ENCODE data around the gene RNF112. TPM values are rescaled to one million over a fixed set of nuclear protein-coding genes. Genes with fewer than 3 reads are reported as not detected.

Gene RNF112
- total and polyA plus RNA-seq, 8 donors, result 0.34 to 3.0 (median 0.51) TPM

DNA sequence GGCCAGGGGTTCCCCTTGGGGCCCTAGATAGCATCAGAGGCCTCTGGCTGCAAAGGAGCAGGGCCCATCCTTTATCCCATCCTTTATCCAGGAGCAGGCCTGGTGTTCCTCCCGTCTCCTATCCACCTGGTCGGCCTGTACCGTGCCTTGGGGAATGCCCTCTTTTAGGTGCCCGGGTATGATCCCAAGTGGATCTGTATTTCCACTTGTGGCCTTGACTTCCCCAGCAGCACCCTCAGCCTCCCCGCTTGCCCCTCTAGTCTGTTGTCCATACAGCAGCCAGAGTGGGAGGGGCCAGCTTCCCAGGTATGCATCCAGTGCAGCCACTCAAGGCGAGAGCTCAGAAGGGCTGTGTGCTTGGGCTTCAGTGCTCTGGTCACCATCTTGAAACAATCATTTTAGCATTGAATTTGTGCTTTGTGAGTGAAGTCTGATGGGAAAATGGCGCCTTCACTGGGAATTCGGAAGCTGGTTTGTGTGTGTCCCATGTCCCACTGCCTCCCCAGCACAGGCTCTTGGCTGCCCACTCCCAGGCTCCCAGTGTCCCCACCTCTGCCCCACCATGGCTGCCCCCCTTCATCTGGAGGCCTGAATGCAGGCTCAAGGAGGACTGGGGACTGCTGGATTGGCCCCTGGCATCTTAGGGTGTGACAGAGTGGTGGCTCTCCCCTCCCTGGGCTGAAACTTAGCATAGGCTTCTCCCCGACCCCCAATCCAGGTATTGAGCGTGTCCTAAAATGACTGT is 3.3 kb upstream of the RNF112 start:
- no peak for FAIRE-seq

DNA sequence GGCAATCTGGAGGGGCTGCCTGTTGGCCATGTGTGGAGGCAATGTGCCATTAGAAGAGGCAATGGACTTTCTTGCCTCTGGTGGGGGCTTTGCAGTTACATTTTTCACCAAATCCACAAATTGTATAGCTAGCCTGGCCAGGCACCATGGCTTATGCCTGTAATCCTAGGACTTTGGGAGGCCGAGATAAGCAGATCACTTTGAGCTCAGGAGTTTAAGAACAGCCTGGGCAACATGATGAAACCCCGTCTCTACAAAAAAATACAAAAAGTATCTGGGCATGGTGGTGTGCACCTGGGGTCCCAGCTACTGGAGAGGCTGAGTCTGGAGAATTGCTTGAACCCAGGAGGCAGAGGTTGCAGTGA is 2.7 kb upstream of the RNF112 start:
- Histone ChIP-seq H3K4me3 (no peak overlapping the region), H3K27me3 (no peaks in the 10 kb centered on the region), H3K9me3 (no peaks in the 10 kb centered on the region), H3K4me1 (no peaks in the 10 kb centered on the region), H3K27ac (no peak overlapping the region), H3K36me3 (no peaks in the 10 kb centered on the region)
- ATAC-seq (no peak), DNase-seq (no peak), FAIRE-seq (no peak)
- TF ChIP-seq CTCF (IDR thresholded peaks at IDR 0.05), result no peak
- intact Hi-C loops (cut with DNase I), result no loop called here
- WGBS, 2 donors, result 89 to 94% methylated on average over 2 of the region's 2 CpGs

More for the DNA sequence above, 3.3 kb upstream of the RNF112 start:
- no peak for DNase-seq
- ATAC-seq, result no peak
- Histone ChIP-seq H3K27ac (no peak overlapping the region), H3K4me1 (no peaks in the 10 kb centered on the region), H3K27me3 (no peaks in the 10 kb centered on the region), H3K4me3 (no peak overlapping the region), H3K36me3 (no peaks in the 10 kb centered on the region), H3K9me3 (no peaks in the 10 kb centered on the region)
- TF ChIP-seq CTCF (IDR thresholded peaks at IDR 0.05), result no peak
- intact Hi-C loops (cut with DNase I), result no loop called here
- WGBS, 2 donors, result 93 to 98% methylated on average over 10 of the region's 10 CpGs

DNA sequence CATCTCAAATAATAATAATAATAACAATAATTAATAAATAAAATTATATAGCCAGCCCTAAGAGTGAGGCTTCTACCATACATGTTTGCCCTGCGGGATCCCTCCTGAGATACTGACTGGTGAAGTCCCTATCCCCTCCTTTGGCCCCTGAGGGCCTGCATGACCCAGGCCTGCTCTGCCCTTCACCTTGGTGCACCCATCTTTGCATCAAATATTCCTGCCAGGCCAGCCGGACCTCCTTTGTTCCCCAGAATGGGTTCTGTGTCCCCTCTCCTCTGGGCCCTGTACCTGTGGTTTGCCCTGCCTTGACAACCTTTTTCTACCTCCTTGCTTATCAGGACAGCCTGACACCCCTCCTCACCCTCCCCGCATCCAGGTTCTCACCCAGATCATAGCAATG is 2.0 kb upstream of the RNF112 start:
- H3K27ac ChIP-seq, result no peak overlapping the region
- no peak for TF ChIP-seq CTCF (IDR thresholded peaks at IDR 0.05)
- 73 to 80% methylated on average over 3 of the region's 3 CpGs for WGBS, 2 donors
- no peak overlapping the region for H3K4me3 ChIP-seq
- no peaks in the 10 kb centered on the region for H3K9me3 ChIP-seq
- no peaks in the 10 kb centered on the region for H3K36me3 ChIP-seq
- no peak for ATAC-seq
- intact Hi-C loops (cut with DNase I), result no loop called here
- FAIRE-seq, result no peak
- H3K27me3 ChIP-seq, result no peaks in the 10 kb centered on the region
- no peak for DNase-seq
- H3K4me1 ChIP-seq, result no peaks in the 10 kb centered on the region

- no peak for FAIRE-seq
- no peak for TF ChIP-seq CTCF (IDR thresholded peaks at IDR 0.05)
Measured at GRCh38 chr17:19409509-19409908, 1.5 kb upstream of the RNF112 start.

DNA sequence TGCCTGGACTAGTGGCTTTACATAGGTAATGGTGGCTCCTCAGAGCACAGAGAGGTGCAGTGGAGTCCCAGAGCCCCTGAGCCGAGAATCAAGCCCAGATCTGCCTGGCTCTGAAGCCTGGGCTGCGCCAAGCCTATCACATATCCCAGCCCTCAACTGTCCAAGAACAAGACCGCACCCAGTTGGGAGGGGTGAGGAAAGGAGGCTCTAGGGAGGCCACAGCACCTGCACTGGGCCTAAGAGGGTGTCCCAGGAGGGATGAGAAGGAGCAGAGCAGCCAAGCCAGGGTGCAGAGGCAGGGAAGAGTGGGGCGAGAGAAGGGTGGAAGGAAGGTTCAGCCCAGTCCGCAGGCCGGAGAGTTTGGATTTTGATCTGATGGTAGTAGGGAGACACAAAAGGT is 941 bp upstream of the RNF112 start:
- no peak for FAIRE-seq
- Histone ChIP-seq H3K27ac (no peak overlapping the region), H3K4me3 (no peak overlapping the region), H3K9me3 (no peaks in the 10 kb centered on the region), H3K4me1 (no peaks in the 10 kb centered on the region), H3K36me3 (no peaks in the 10 kb centered on the region), H3K27me3 (no peaks in the 10 kb centered on the region)
- intact Hi-C loops (cut with DNase I), result loop anchor here in 1 of 3 donors (10.0 kb wide), 1 partner anchor 45 kb away; the partner anchor contains the start of gene B9D1
- no peak for ATAC-seq
- 71 to 80% methylated on average over 6 of the region's 6 CpGs for WGBS, 2 donors
- DNase-seq, result no peak
- TF ChIP-seq CTCF (IDR thresholded peaks at IDR 0.05), result no peak

More at GRCh38 chr17:19409509-19409908, 1.5 kb upstream of the RNF112 start:
- H3K9me3 ChIP-seq, result no peaks in the 10 kb centered on the region
- no peaks in the 10 kb centered on the region for H3K27me3 ChIP-seq
- WGBS, 2 donors, result 73 to 81% methylated on average over 3 of the region's 3 CpGs
- DNase-seq, result no peak
- H3K36me3 ChIP-seq, result no peaks in the 10 kb centered on the region
- no peaks in the 10 kb centered on the region for H3K4me1 ChIP-seq
- no peak overlapping the region for H3K4me3 ChIP-seq
- no peak overlapping the region for H3K27ac ChIP-seq
- no peak for ATAC-seq
- intact Hi-C loops (cut with DNase I), result no loop called here

Data from pancreas (tissue), 10 donors.